ENCODE results near the gene ZNF692. TPM values are rescaled to one million over a fixed set of nuclear protein-coding genes. Genes with fewer than 3 reads are reported as not detected.

The ZNF692 gene
- total RNA-seq, 4 donors from 2014 or later: 21.2 to 43.5 (median 29.2) TPM

GRCh38 chr1:248904437-248905216 lies 45.7 kb upstream of the ZNF692 start:
- no peaks in the 10 kb centered on the region for H3K27me3 ChIP-seq
- H3K4me3 ChIP-seq: no peak overlapping the region
- H3K9me3 ChIP-seq: no peaks in the 10 kb centered on the region
- TF ChIP-seq POLR2A (IDR thresholded peaks at IDR 0.05): no peak
- TF ChIP-seq CTCF (IDR thresholded peaks at IDR 0.05): no peak
- no peaks in the 10 kb centered on the region for H3K4me1 ChIP-seq
- no peak overlapping the region for H3K27ac ChIP-seq
- H3K36me3 ChIP-seq: no peaks in the 10 kb centered on the region
- DNase-seq: no peak
- intact Hi-C loops (cut with DNase I; ENCODE audit: low total_unique reads): no loop called here

GRCh38 chr1:248901578-248901977 lies 42.7 kb upstream of the ZNF692 start:
- no peaks in the 10 kb centered on the region for H3K9me3 ChIP-seq
- intact Hi-C loops (cut with DNase I; ENCODE audit: low total_unique reads): no loop called here
- TF ChIP-seq CTCF (IDR thresholded peaks at IDR 0.05) (no peak), POLR2A (IDR thresholded peaks at IDR 0.05) (no peak)

GRCh38 chr1:248900637-248901036 lies 41.8 kb upstream of the ZNF692 start:
- peaks cover 0 to 7% of the 10 kb centered on the region in 2 donors for H3K27me3 ChIP-seq
- H3K4me3 ChIP-seq: no peak overlapping the region
- no peak for DNase-seq
- no peaks in the 10 kb centered on the region for H3K36me3 ChIP-seq
- TF ChIP-seq POLR2A (IDR thresholded peaks at IDR 0.05): no peak
- no peak for TF ChIP-seq CTCF (IDR thresholded peaks at IDR 0.05)
- H3K9me3 ChIP-seq: no peaks in the 10 kb centered on the region
- H3K27ac ChIP-seq: no peak overlapping the region
- intact Hi-C loops (cut with DNase I; ENCODE audit: low total_unique reads): no loop called here
- no peaks in the 10 kb centered on the region for H3K4me1 ChIP-seq

More at GRCh38 chr1:248901578-248901977, 42.7 kb upstream of the ZNF692 start:
- H3K27me3 ChIP-seq: peaks cover 0 to 6% of the 10 kb centered on the region in 2 donors
- H3K4me1 ChIP-seq: no peaks in the 10 kb centered on the region
- H3K36me3 ChIP-seq: no peaks in the 10 kb centered on the region
- no peak overlapping the region for H3K27ac ChIP-seq
- DNase-seq: no peak
- no peak overlapping the region for H3K4me3 ChIP-seq

GRCh38 chr1:248897412-248898337 lies 38.8 kb upstream of the ZNF692 start:
- intact Hi-C loops (cut with DNase I; ENCODE audit: low total_unique reads): no loop called here
- Histone ChIP-seq H3K27ac (no peak overlapping the region), H3K9me3 (no peaks in the 10 kb centered on the region), H3K27me3 (peaks cover 0 to 7% of the 10 kb centered on the region in 2 donors), H3K4me1 (no peaks in the 10 kb centered on the region), H3K4me3 (no peak overlapping the region), H3K36me3 (no peaks in the 10 kb centered on the region)
- no peak for DNase-seq
- TF ChIP-seq POLR2A (IDR thresholded peaks at IDR 0.05) (no peak), CTCF (IDR thresholded peaks at IDR 0.05) (no peak)

GRCh38 chr1:248894837-248895236 lies 36.0 kb upstream of the ZNF692 start:
- DNase-seq: no peak
- intact Hi-C loops (cut with DNase I; ENCODE audit: low total_unique reads): no loop called here
- H3K27me3 ChIP-seq: peaks cover 0 to 7% of the 10 kb centered on the region in 2 donors
- no peaks in the 10 kb centered on the region for H3K4me1 ChIP-seq
- no peak overlapping the region for H3K4me3 ChIP-seq
- no peaks in the 10 kb centered on the region for H3K9me3 ChIP-seq
- H3K27ac ChIP-seq: no peak overlapping the region
- H3K36me3 ChIP-seq: no peaks in the 10 kb centered on the region
- TF ChIP-seq POLR2A (IDR thresholded peaks at IDR 0.05) (no peak), CTCF (IDR thresholded peaks at IDR 0.05) (no peak)
